GM06990 (cell line): ENCODE results near the gene B3GALT4.

ENCODE experiments used
- DNase-seq: peaks from one replicate; pipeline ENCODE4 v3.0.0-alpha.2; 2011; ENCODE audit not compliant: insufficient read length; ENCODE audit errors: extremely low read depth
- H3K27me3 ChIP-seq: replicated peaks from 2 replicates; pipeline ENCODE4 v1.6.0; 2011; ENCODE audit warnings: low read length; ENCODE audit not compliant: control insufficient read depth, insufficient read depth
- H3K36me3 ChIP-seq: 2 replicates; pipeline ENCODE4 v1.5.1; 2011; ENCODE audit warnings: low read length; ENCODE audit not compliant: control insufficient read depth, insufficient read depth
- H3K4me3 ChIP-seq: replicated peaks from 2 replicates; pipeline ENCODE4 v1.5.1; 2011; ENCODE audit warnings: low read depth, mild to moderate bottlenecking, control low read depth, low read length
- CTCF ChIP-seq: IDR thresholded peaks from 2 replicates; pipeline ENCODE4 v1.5.1; 2011; ENCODE audit warnings: low read length, control low read depth, mild to moderate bottlenecking, inconsistent platforms; ENCODE audit not compliant: insufficient read depth, poor library complexity, severe bottlenecking

B3GALT4 gene

GRCh38 chr6:33276864-33277662 lies at the start of gene B3GALT4:
TSS of gene B3GALT4 (plus strand) at chr6:33277123. CDS start at chr6:33277420, 297 bp downstream.
- peak; percentile 94 for DNase-seq
- Histone ChIP-seq H3K36me3 (peaks cover 26% of the 10 kb centered on the region), H3K27me3 (no peaks in the 10 kb centered on the region), H3K4me3 (peak within 1 kb of the TSS; percentile 66)
- TF ChIP-seq CTCF = peak; percentile 35

- Histone ChIP-seq H3K27me3 (no peaks in the 10 kb centered on the region; the same call in 1 of the 2 replicates), H3K36me3 (no peaks in the 10 kb centered on the region), H3K4me3 (no peak overlapping the region)
- no peak for TF ChIP-seq CTCF
- no peak for DNase-seq
Measured at GRCh38 chr6:33235221-33235634, 41.7 kb upstream of the B3GALT4 start.

- DNase-seq = no peak
- Histone ChIP-seq H3K4me3 (no peak overlapping the region), H3K36me3 (no peaks in the 10 kb centered on the region), H3K27me3 (no peaks in the 10 kb centered on the region; the same call in 1 of the 2 replicates)
- no peak for TF ChIP-seq CTCF
Measured at GRCh38 chr6:33236328-33236727, 40.6 kb upstream of the B3GALT4 start.

- H3K36me3 ChIP-seq = no peaks in the 10 kb centered on the region
- H3K4me3 ChIP-seq = no peak overlapping the region
- no peak for DNase-seq
- TF ChIP-seq CTCF = no peak
- H3K27me3 ChIP-seq = no peaks in the 10 kb centered on the region; the same call in 1 of the 2 replicates
Measured at GRCh38 chr6:33236852-33237251, 40.1 kb upstream of the B3GALT4 start.

- H3K36me3 ChIP-seq = no peaks in the 10 kb centered on the region
- TF ChIP-seq CTCF = no peak
- no peak for DNase-seq
- H3K4me3 ChIP-seq = no peak overlapping the region
- H3K27me3 ChIP-seq = no peaks in the 10 kb centered on the region; the same call in 1 of the 2 replicates
Measured at GRCh38 chr6:33237741-33238140, 39.2 kb upstream of the B3GALT4 start.
